ENCODE measurements around the gene ETV3.

Gene ETV3

DNA sequence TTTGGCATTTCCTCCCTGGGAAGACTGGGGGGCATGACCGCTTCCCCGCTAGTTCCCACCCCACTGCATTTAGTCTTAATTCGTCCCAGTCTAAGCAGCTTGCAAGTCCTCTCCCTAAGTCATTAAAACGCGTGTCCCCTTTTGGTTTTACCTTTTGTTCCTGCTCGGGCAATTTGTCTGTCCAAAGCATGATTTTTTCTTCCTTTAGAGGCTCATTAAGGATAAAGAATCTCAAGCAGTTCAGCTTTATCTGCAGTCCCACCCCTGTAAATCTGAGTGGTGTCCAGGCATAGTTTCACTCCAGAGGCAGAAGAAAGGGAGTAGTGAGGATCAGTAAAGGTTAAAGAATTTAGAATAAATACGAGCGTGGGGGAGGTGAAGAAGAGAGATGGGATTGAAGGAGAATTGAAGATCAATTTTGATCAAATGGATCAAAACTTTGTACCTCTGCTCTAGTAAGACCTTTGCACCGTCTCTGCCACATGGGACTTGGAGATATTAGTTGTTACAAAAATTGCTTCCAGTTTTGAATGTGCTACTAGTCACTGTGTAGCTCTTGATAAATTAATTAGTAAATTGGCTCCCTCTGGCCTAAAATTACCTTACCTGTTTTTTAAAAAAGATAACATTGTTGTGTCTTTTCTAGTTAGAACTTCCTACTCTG is 989 bp upstream of the ETV3 start:
- no peak for DNase-seq (ENCODE audit: low read depth in 2 of 2)

DNA sequence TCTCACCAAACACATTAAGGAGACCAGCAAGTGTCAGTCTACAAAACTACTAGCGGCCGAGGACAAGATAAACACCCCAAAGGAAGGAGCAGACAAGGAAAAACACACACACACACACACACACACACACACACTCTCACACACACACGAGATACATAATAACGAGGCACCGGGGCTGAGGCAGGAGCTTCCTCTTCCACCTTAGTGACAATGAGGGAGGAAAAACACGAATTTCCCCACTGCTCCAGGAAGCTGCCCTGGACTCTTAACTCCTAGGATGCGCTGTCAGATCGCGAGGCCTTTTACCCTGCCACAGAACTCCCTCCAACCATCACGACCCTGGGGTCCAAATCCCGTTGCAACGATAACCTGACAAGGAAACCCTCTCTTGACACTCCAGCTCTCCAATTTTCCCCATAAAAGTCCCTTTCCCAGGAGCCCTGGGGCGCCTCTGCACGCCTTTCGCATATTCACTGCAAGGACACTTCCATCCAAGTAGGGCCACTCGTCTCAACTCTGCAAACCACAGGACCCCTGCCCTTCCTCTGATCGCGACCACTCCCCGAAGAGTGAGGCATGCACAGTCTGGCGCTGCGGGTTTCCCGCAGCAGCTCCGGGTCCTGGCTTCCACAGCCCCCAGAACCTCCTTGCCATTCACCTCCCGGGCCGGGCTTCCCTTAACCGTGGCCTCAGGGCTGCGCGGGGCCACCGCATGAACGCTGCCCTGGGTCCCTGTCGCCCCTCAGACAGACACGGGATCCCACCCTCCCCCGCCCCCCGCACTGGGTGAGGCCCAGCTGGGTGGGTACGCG is 581 bp downstream of the ETV3 start:
- DNase-seq (ENCODE audit: low read depth in 2 of 2) = no peak

DNA sequence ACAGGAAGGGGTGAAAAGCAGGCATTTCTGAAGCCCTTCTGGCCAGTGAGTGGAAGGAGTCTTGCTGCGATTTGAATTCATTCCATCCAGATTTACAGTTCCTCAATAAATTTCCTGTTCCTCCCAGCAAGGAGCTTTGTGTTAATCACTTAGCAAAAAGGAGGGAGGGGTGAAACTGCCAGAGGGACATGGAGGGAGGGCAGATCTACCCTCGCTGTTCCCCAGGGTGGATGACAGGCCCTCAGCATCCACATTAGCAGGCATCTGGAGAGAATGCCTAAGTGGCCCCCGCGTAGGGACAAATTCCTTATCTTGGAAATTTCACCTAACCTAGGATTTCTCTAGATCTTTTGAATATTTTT is 1.2 kb downstream of the ETV3 start:
- DNase-seq (ENCODE audit: low read depth in 2 of 2) = no peak

DNA sequence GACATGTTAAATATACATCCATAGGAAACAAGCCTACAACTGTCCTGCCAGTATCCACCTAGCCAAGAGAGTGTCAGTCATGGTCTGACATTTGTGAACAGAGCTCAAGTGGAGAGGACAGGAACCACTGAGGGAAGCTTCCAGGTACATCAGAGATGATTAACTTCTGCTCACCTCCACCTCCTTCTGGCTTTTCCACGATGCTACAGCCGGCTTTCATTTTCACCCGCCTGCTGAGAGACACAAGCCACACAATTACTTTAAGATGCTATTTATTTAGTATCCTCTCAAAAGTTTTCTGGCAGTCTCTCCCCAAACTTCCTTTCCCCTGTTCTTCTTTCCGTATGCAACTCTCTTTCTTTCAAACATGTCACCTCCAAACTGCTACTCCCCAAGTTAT is 2.1 kb downstream of the ETV3 start:
- no peak for DNase-seq (ENCODE audit: low read depth in 2 of 2)

DNA sequence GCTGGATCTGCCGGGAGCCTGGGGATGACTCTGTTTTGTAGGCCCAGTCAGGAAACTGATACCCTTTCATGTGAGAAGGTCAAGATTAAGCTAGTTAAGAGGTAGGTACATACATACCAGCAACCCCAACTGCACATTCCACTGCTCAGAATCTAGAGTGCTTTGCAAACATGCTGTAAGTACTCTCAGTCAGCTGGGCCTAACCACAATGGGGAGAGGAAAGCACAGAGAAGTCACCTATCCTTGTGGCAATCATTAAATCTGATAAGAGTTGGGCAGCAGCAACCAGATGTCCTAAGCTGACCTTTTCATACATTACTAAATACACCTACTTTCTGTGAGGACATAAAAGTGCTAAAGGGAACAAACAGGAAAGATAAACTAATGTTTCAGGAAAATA is 2.5 kb downstream of the ETV3 start:
- no peak for DNase-seq (ENCODE audit: low read depth in 2 of 2)

DNA sequence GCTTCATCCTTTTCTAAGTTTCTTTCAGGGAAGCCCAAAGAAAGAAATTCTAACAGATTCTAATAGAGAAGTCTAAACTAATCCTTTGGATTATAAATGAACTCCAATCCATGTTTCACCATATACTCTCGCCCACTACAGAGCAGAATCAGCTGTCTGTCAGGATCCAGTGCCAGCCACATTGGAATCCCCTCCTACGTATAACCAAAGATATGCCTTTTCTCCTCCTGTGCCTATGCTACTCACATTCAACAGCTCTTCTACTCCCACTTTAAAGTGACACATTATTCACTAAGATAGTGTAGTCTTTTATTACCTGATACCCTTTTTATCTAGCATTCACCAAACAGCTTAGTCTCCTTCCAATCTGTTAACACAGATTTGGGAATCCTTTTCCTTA is 3.1 kb downstream of the ETV3 start:
- no peak for DNase-seq (ENCODE audit: low read depth in 2 of 2)

DNA sequence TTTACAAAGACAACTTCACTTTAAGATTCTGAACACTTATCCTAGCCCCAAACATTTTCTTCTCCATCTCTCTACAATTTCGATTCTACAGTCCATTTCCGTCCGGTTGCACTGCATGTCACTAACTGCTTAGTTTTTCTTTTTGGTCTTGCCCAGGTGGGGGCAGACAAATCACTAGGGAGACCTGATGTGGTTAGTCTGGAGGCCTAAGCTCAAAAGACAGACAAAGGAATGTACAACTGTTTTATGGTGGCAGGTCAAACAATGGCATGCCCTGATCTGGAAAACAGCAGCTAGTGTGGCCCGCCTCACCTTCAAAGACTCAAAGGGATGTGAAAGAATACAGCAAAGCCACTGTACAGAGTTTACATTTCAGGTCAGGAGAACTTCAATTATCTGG is 3.8 kb downstream of the ETV3 start:
- no peak for DNase-seq (ENCODE audit: low read depth in 2 of 2)

DNA sequence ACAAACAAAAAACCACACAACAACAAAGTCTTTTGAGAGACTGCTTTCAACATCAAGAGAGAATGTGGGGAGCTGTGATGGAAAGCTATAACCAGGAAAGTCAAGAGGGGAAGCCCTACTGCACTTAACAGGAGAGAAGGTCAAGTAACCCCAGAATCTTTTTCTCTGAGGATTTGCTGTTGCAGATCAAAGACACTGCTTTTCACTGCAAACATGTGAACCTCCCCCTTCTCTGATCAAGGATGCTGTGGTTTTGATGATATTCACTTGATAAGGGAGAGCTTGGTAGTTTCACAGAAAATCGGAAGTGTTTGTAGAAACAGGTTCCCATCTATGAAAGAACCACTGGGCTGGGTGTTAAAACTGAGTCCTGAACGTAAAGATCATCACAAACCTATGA is 4.8 kb downstream of the ETV3 start:
- DNase-seq (ENCODE audit: low read depth in 2 of 2) = no peak

DNA sequence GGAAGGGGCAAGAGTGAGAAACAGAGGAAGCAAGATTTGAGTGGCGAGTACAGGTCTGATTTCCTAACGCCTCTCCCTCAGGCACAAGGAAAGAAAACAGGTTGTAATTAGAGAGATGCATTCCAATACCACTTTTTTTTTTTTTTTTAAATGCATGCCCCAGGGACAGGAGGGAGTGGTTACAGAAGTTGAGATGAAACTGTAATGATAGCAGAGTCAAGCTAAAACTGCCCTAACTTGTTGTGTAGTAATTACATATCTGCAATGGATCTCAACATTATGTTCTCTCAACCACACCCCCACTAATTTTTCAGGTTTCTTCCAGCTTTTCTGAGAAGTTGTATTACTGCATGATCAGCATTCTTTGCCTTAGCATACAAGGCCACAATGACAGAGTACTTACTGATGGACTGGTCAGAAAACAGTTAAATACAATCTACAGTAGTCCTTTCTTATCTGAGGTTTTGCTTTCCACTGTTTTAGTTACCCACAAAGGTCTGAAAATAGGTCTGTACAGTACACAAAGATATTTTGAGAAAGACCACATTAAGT is 5.5 kb downstream of the ETV3 start:
- no peak for DNase-seq (ENCODE audit: low read depth in 2 of 2)

DNA sequence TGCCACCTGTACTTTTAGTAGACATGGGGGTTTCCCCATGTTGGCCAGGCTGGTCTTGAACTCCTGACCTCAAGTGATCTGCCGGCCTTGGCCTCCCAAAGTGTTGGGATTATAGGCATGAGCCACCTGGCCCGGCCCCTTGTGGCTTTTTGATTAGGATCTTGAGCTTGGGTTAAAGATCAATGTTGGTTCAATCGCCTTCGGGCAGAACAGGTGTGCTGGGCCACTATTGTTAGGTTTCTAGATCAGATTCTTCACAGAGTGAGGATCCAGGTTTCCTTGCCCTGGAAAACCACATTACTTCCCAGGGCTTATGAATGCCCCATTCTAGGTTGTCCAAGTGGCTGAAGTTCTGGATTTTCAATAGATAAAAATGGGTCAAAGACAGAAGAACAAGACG is 6.1 kb downstream of the ETV3 start:
- DNase-seq (ENCODE audit: low read depth in 2 of 2) = no peak

DNA sequence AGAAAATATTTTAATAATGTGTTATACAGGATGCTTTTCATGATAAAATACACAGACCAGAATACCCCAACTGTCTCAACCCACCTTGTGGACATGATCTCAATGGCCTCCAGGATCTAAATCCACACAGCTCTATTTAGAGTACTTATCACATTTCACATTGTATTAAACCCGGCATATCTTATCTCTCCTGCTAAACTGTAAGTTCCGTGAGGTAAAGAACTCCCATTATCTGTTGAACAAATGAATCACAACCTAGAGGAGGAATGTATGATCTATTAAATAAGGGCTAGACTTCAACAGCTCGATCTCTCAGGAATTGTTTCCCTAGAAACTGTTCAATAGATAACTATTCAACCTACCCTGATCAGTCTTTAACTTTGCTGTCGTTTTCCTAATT is 6.9 kb downstream of the ETV3 start:
- DNase-seq (ENCODE audit: low read depth in 2 of 2) = no peak

DNA sequence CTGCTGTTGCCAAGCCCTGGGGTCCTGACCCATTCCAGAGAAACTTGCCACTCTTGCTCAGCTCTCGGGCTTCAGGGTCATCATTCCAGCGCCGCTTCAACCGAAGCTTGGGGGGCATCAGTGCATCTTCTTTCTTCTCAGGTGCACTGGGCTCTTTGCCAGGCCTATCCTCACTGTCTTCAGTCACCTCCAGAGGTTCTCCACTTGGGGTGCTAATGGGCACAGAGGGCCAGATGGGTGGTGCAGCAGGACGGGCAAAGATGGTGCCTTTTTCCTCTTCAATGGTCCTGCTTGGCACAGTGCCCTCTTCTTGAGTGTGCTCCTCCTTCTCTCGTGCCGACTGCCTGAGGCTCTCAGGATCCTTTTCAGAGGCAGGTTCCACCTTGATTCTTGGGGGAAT is 13.3 kb downstream of the ETV3 start:
- no peak for DNase-seq (ENCODE audit: low read depth in 2 of 2)

DNA sequence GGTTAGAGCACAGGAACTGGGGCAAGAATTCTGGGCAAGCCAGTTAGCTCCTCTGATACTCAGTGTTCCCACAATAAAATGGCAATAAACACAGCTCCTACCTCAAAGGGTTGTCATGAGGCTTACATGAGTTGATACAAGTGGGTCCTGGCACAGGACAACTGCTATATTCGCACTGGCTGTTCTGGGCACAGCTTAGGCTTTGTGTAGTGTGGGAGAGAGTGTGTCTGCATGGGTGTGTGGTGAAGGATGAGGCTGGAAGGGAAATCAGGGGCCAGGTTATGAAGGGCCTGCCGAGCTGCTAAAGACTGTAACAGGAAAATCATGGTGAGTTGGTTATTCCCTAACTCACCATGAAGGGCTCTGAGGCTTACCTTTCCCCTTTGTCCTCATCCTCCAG is 18.7 kb downstream of the ETV3 start:
- no peak for DNase-seq (ENCODE audit: low read depth in 2 of 2)

DNA sequence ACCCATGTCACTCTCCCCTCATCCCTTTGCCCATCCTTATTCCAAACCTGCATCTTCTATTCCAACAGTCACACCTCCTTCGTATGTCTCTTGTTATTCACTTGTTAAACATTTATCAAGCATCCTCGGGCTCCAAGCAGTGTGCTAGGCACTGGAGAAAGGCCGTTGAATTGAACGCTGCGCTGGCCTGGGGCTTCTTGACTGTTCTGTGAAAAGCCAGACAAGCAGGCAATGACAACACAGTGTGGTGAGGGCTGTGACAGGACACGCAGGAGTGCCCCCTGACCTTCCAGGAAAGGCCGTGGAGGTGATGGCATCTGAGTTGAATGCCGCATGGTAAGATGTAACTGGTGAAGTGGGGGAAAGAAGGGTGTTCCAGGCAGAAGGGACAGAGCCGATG is 19.2 kb downstream of the ETV3 start:
- no peak for DNase-seq (ENCODE audit: low read depth in 2 of 2)

DNA sequence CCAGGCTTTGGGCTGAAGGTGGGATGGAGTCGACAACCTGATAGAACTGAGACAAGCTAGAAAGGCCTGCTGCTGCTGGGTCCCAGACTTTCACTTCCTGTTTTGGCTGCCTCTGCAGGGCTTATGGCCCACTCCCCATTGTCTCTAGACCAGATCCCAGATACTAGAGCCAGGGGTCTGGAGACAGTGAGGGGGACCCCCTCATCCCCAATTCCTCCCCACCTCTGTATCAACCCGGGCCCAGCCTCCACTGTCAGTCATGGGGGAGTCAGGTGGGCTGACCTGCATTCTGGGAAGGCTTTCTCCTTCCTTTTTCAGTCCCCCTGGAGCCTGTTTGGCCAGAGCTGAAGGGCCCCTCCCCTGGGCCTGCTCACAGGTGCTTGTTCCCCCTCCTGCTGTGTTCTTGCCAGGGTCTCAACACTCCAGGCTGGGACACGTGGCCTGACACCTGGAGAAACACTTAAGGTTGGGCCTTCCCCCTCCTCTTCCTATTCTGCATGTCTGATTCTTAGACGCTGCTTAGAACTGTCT is 20.6 kb downstream of the ETV3 start:
- DNase-seq (ENCODE audit: low read depth in 2 of 2) = no peak

DNA sequence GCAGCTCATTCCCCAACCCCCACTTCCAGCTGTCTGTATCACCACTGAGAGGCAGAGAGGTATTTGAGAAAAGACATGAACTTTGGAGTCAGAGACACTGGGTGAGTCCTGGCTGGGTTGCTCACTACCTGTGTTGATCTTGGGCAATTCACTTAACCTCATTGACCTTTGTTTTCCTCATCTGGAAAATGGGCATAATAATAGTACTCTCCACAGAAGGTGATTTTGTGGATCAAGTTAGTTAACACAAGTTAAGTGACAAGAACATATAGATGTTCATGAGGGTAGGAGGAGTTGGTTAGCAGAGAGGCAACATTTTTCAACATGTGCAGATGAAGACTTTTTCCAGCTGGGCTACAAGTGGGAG is 21.5 kb downstream of the ETV3 start:
- no peak for DNase-seq (ENCODE audit: low read depth in 2 of 2)

DNA sequence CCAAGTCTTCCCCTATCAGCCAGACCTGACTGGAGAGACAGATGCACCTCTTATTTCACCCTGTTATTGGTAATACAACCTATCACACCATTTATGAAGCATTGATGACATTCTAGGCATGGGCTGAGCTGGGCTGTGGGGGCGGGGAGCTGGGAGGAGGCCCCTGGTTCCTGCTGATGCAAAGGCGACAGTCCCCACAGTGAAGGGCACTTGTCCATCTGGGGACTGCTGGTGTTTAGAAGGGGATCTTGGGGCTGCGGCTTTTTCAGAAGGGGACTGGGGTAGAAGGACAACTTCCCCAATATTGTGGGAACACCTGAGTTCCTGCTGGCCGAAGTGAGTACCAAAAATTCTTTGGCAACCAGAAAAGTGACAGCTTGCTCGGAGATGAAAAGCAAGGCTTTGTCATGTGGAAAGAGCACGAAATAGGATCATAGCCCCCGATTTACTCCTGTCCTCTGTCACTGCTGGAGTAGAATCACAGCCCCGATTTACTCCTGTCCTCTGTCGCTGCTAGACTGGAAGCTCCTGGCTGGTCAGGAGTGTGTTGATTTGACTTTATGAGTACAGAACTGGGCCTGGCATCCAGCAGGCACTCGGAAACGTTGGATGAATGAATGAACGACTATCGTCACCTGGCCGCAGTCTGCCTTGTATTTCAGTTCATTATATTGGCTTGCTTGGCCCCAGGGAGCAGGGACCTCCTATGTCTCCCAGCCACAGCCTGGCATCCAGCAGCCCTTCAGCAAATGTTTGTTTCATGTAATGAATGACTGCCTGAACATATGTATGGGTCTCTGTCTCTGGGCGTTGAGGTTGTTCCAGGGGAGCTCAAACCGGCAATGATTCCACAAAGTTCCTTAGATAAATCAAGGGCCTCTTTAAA is 22.1 kb downstream of the ETV3 start:
- DNase-seq (ENCODE audit: low read depth in 2 of 2) = no peak

DNA sequence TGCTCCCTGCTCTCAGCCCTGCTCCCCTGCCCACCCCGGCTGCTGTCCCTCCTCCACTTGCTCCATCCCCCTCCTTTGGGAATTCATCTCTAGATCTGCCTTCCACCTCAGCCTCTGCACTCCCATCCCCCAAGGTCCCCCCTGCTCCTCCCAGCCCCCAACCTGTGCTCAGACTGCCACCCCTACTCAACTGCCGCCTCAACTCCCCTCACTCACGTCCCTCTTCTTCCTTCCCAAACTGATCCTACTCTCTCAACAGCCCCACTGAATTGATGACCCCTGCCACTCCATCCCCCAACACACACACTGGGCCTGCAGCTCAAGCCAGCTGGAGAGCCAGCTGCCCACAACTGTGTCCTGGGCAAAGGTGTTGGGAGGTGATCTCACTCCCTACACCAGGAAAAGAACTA is 22.8 kb downstream of the ETV3 start:
- DNase-seq (ENCODE audit: low read depth in 2 of 2) = no peak

DNA sequence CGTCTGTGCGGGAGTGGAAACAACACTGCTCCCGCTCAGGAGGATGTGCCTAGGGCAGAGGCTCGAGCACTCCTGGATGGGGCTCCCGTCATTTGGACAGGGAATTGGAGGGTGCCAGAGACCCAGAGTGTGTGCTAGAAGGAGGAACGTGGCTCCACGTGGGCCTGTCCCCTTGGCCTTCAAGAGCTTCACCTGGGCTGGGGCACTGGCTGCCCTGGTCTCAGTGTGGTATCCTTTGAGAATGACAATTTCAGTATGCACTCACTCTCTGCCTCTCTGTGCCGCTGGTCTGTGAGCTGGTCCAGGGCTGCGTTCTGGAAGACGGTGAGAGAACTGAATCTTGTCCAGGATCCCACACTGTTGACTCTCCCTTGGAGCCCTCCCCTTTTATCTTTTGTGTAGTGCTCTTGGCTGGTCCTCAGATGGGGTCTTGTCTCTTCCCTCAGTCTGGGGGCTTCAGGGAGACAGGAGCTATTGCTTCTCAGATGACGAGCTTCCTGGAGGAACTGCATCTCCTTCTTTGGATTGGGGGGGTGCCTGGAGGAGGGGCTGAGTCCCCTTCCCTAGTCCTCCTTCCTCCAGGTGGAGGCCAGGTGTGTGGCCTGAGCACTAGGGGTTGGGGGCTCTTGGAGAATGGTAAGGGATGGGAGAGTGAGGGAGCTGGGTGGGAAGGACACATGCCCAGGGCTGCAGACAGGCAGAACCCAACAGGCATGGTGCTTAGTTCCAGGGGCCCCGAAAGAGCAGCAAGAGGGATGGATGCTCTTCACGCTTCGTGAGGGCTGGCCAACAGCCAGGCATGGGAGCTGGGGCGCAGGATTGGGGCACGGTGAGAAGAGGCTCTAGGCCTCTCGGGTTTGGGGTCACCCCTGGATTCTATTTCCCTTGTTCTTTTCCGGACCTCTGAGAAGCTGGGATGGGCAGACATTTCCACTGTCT is 23.7 kb downstream of the ETV3 start:
- no peak for DNase-seq (ENCODE audit: low read depth in 2 of 2)

DNA sequence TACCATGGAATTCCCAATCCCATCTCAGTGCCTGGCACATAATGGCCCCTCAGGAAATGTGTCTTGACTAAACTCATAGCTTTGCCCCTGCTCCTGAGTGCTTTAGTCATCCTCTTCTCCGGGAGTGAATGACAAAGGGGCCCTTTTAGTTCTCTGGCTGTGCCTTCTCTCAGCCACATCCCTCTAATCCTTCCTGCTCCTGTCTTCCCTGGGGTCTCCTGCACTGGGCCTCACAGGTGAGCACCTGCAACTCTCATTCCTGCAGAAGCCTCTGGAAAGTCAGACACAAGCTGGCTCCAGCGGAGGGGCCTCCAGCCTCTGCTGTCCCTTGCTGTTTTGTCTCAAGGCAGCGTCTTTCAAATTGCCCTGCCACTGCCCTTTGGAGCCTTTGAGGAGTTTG is 24.6 kb downstream of the ETV3 start:
- DNase-seq (ENCODE audit: low read depth in 2 of 2) = no peak

DNA sequence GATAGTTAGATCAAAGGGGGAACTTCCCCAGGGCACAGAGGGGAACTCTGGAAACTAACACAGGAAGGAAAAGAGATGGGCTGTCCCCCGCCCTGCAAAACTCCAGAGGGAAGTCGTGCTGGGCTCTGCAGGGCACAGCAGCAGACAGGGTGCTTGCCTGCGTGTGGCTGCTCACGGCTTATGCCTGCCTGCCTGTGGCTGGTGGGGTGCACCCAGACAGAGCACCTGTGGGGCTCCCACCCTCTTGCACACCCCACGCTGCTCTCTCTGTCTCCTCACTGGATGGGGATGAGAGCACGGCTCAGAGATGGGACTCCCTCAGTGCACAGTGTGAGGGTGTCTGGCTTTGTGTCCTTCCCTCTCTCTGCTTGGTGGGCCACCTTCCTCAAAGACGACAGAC is 25.1 kb downstream of the ETV3 start:
- DNase-seq (ENCODE audit: low read depth in 2 of 2) = no peak

Data from stimulated activated CD8-positive, alpha-beta memory T cell treated with anti-CD3 and anti-CD28 coated beads, Interleukin-15, amount 100 ng/mL, for 4 hours (primary cell).